OCI-LY7 (cell line): Measurements from ENCODE around the gene MBLAC1. TPM values are rescaled to one million over a fixed set of nuclear protein-coding genes. Genes with fewer than 3 reads are reported as not detected.

Source experiments
- BruUV-seq: library from RNA; stranded (reverse); fragments of 400-500 nt; replicated peaks from 2 replicates; lab custom pipeline; 2021; lab: Mats Ljungman, UMichigan
- CTCF ChIA-PET: fragments of 300-600 bp; sonication (Branson Sonifier 250); formaldehyde crosslinking; loops from one replicate; lab custom pipeline; 2022; ENCODE audit warnings: antibody characterized with exemption; ENCODE audit not compliant: unreplicated experiment; lab: Charles Lee
- POLR2A ChIA-PET: fragments of 300-600 bp; sonication (Branson Sonifier 250); formaldehyde crosslinking; loops from one replicate; lab custom pipeline; 2022; ENCODE audit warnings: antibody characterized with exemption; lab: Charles Lee
- DNase-seq: peaks from one replicate; pipeline ENCODE4 v3.0.0-alpha.2; 2015; ENCODE audit warnings: low spot score
- H2AFZ ChIP-seq: fragments of 200-600 bp; sonication (generic), shearing (Covaris generic); 2 replicates; pipeline ENCODE4 v1.6.1; 2014; ENCODE audit warnings: mild to moderate bottlenecking, antibody characterized with exemption, low read length, moderate library complexity
- H3K27ac ChIP-seq: fragments of 200-600 bp; sonication (generic); 2 replicates; pipeline ENCODE4 v1.5.1; 2014; ENCODE audit warnings: mixed run types, low read depth, mild to moderate bottlenecking, moderate library complexity, low read length, inconsistent platforms; ENCODE audit not compliant: poor library complexity, severe bottlenecking
- H3K36me3 ChIP-seq: fragments of 200-600 bp; sonication (generic); 2 replicates; pipeline ENCODE4 v1.6.1; 2014; ENCODE audit warnings: mild to moderate bottlenecking, antibody characterized with exemption, low read length, moderate library complexity, mixed read lengths; ENCODE audit not compliant: insufficient read depth
- H3K4me1 ChIP-seq: fragments of 200-600 bp; sonication (generic); 2 replicates; pipeline ENCODE4 v1.5.1; 2014; ENCODE audit warnings: mild to moderate bottlenecking, low read length; ENCODE audit not compliant: insufficient read depth, poor library complexity, severe bottlenecking
- H3K4me2 ChIP-seq: fragments of 200-600 bp; sonication (generic); 2 replicates; pipeline ENCODE4 v1.6.1; 2014; ENCODE audit warnings: mild to moderate bottlenecking, low read length
- H3K4me3 ChIP-seq: fragments of 200-600 bp; sonication (generic); 2 replicates; pipeline ENCODE4 v1.5.1; 2014; ENCODE audit warnings: mild to moderate bottlenecking, low read depth, low read length; ENCODE audit not compliant: poor library complexity, severe bottlenecking
- H3K79me2 ChIP-seq: fragments of 200-600 bp; sonication (generic); 2 replicates; pipeline ENCODE4 v1.6.1; 2016; ENCODE audit warnings: low read depth, mild to moderate bottlenecking, low read length, moderate library complexity, mixed read lengths; ENCODE audit not compliant: insufficient read depth
- H3K9me2 ChIP-seq: fragments of 200-600 bp; sonication (generic); 2 replicates; pipeline ENCODE4 v1.6.1; 2016; ENCODE audit warnings: mild to moderate bottlenecking, low read length, mixed read lengths; ENCODE audit not compliant: insufficient read depth
- H3K9me3 ChIP-seq: fragments of 200-600 bp; sonication (generic); 2 replicates; pipeline ENCODE4 v1.6.1; 2014; ENCODE audit warnings: mild to moderate bottlenecking, mixed run types, low read length, mixed read lengths
- H4K20me1 ChIP-seq: fragments of 200-600 bp; sonication (generic); 2 replicates; pipeline ENCODE4 v1.6.1; 2014; ENCODE audit warnings: mild to moderate bottlenecking, antibody characterized with exemption, low read length, moderate library complexity, mixed read lengths; ENCODE audit not compliant: insufficient read depth
- CTCF ChIP-seq: fragments of 200-600 bp; sonication (generic); conservative IDR thresholded peaks from 2 replicates; pipeline ENCODE4 v1.5.1; 2014; ENCODE audit warnings: mild to moderate bottlenecking, antibody characterized with exemption, low read length, moderate library complexity, mixed read lengths
- EZH2phosphoT487 ChIP-seq: fragments of 200-600 bp; sonication (generic); IDR thresholded peaks from 2 replicates; pipeline ENCODE4 v1.6.1; 2018; ENCODE audit warnings: low read depth, borderline replicate concordance, mild to moderate bottlenecking, mixed run types, antibody characterized with exemption, low read length, moderate library complexity, mixed read lengths
- intact Hi-C: fragments of 100-400 bp; cut with micrococcal nuclease; formaldehyde crosslinking; loops from one replicate; pipeline ENCODE4 v1.10.0; 2022; ENCODE audit not compliant: unreplicated experiment
- total RNA-seq, 2 experiments: library from RNA; depleted of rRNA in 1 of 2; stranded (reverse); fragments of >200 nt in 1 of 2; shearing (Covaris generic) in 1 of 2; gene quantifications; 2 replicates each; pipeline ENCODE4 v1.2.3, GENCODE V29; 2014 to 2022

MBLAC1 gene
- total RNA-seq, 2 experiments from 2014 or later, result 4.5 to 4.8 TPM

- no peak overlapping the region for H3K4me3 ChIP-seq
- H3K4me2 ChIP-seq, result no peak overlapping the region
- DNase-seq, result peak; percentile 36
- peaks cover 6% of the 10 kb centered on the region; the same call in 1 of the 2 replicates for H3K79me2 ChIP-seq
- no peaks in the 10 kb centered on the region for H4K20me1 ChIP-seq
- TF ChIP-seq CTCF, result 0 out of 2 replicates have a peak, but pooled peaks have one; percentile 44
- no peak for TF ChIP-seq EZH2phosphoT487
- H2AFZ ChIP-seq, result no peak overlapping the region
- peaks cover 75% of the 10 kb centered on the region for H3K4me1 ChIP-seq
- H3K27ac ChIP-seq, result no peak overlapping the region
- H3K9me2 ChIP-seq, result no peaks in the 10 kb centered on the region
- ChIA-PET POLR2A (interaction anchor here (0.6 to 0.7 kb wide), 2 partner anchors 84 to 249 kb away, joined by 3 read pairs; no protein-coding TSS in a partner anchor), CTCF (interaction anchor here (0.7 kb wide), 1 partner anchor 25 kb away, joined by 3 read pairs; no protein-coding TSS in a partner anchor)
- peaks cover 9% of the 10 kb centered on the region; the same call in 1 of the 2 replicates for H3K36me3 ChIP-seq
- intact Hi-C loops, result no loop called here
- no TSS peak for BruUV-seq
- no peaks in the 10 kb centered on the region for H3K9me3 ChIP-seq
Measured at GRCh38 chr7:100173806-100174495, 47.2 kb downstream of the MBLAC1 start.

GRCh38 chr7:100174582-100174981, 47.8 kb downstream of the MBLAC1 start:
- no peak for TF ChIP-seq CTCF
- TF ChIP-seq EZH2phosphoT487, result no peak
- Histone ChIP-seq H3K9me3 (no peaks in the 10 kb centered on the region), H3K36me3 (peaks cover 9% of the 10 kb centered on the region; the same call in 1 of the 2 replicates), H3K9me2 (no peaks in the 10 kb centered on the region), H2AFZ (no peak overlapping the region), H3K27ac (no peak overlapping the region), H3K4me1 (peaks cover 76% of the 10 kb centered on the region), H4K20me1 (no peaks in the 10 kb centered on the region), H3K79me2 (peaks cover 6% of the 10 kb centered on the region; the same call in 1 of the 2 replicates), H3K4me3 (no peak overlapping the region), H3K4me2 (peak overlapping the region; percentile 24; the same call in 1 of the 2 replicates)
- CTCF ChIA-PET, result no interaction called here
- BruUV-seq, result TSS peak; percentile 79
- intact Hi-C loops, result no loop called here
- no peak for DNase-seq
- POLR2A ChIA-PET, result no interaction called here
